Duodenal mucosa (tissue), 2 donors: ENCODE data around the gene RPS18.
"Not testable (repeated sequence)": the region's sequence is repeated elsewhere in the genome, so short reads cannot be mapped to it uniquely, and the experiment has no call there.

ENCODE experiments used
- H3K27ac ChIP-seq: one replicate; pipeline ENCODE4 v1.7.0; 2013; ENCODE audit warnings: low read depth, low read length
- H3K27me3 ChIP-seq, 2 donors: one replicate each; pipeline ENCODE4 v1.7.0; 2013; ENCODE audit warnings: low read length in 2 of 2, control low read depth in 1 of 2; ENCODE audit not compliant: insufficient read depth in 2 of 2, control insufficient read depth in 1 of 2
- H3K36me3 ChIP-seq, 2 donors: one replicate each; pipeline ENCODE4 v1.7.0; 2013; ENCODE audit warnings: low read length in 2 of 2, control low read depth in 1 of 2; ENCODE audit not compliant: insufficient read depth in 2 of 2, control insufficient read depth in 1 of 2
- H3K4me1 ChIP-seq, 2 donors: one replicate each; pipeline ENCODE4 v1.7.0; 2013; ENCODE audit warnings: low read length in 2 of 2, control low read depth in 1 of 2; ENCODE audit not compliant: insufficient read depth in 2 of 2, control insufficient read depth in 1 of 2
- H3K4me3 ChIP-seq, 2 donors: one replicate each; pipeline ENCODE4 v1.7.0; 2013; ENCODE audit warnings: low read length in 2 of 2, low read depth in 1 of 2
- H3K9ac ChIP-seq, 2 donors: one replicate each; pipeline ENCODE4 v1.7.0; 2013; ENCODE audit warnings: low read length in 2 of 2, low read depth in 1 of 2
- H3K9me3 ChIP-seq, 2 donors: one replicate each; pipeline ENCODE4 v1.7.0; 2013; ENCODE audit warnings: low read length in 2 of 2, control low read depth in 1 of 2; ENCODE audit not compliant: control insufficient read depth in 1 of 2

The RPS18 gene

GRCh38 chr6:33271468-33272274, at the start of gene RPS18, which contains the start of gene VPS52:
Gene RPS18, plus strand, starts transcription at chr6:33272075. Its CDS starts 45 bp downstream, at chr6:33272120.
Gene VPS52, minus strand, starts transcription at chr6:33271876. Its CDS starts 201 bp downstream, at chr6:33271675.
- peak within 1 kb of the TSS; percentile 78 to 98 for H3K9ac ChIP-seq
- H3K4me3 ChIP-seq, result peak within 1 kb of the TSS; percentile 81 to 98
- no peaks in the 10 kb centered on the region for H3K27me3 ChIP-seq
- peaks cover 51 to 58% of the 10 kb centered on the region in 2 donors for H3K36me3 ChIP-seq
- peak within 1 kb of the TSS; percentile 92 for H3K27ac ChIP-seq
- H3K9me3 ChIP-seq, result no peaks in the 10 kb centered on the region
- peaks cover 40 to 48% of the 10 kb centered on the region in 2 donors for H3K4me1 ChIP-seq

- H3K9ac ChIP-seq, H3K4me3 ChIP-seq, H3K9me3 ChIP-seq, H3K4me1 ChIP-seq, H3K36me3 ChIP-seq, H3K27ac ChIP-seq: not testable (repeated sequence)
- H3K27me3 ChIP-seq, result peaks cover 8 to 12% of the 10 kb centered on the region in 2 donors
Observed at GRCh38 chr6:33226503-33227120, 45.3 kb upstream of the RPS18 start.

DNA sequence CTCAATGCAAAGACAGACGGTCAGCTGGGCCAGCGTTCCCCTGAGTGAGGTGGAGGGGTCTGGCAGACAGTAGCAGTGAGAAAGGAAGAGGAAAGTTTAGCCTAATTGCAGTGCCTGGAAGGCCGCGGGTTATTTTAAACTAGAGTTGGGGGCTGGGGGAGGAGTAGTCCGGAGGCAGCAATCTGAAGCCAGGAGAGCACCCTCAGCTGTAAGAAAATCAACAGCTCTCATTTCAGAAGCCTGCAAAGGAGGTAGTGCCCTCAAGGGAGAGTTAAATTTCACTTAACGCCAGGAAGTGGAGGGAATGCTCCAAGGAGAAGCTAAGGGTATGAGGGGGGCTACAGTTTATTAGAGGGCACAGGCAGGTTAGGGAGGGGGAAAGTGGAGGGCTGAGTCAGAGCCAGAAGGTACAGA, 36.6 kb upstream of the RPS18 start:
- Histone ChIP-seq H3K27me3 (peaks cover 19 to 20% of the 10 kb centered on the region in 2 donors), H3K27ac (no peak overlapping the region), H3K9ac (no peak overlapping the region), H3K9me3 (no peaks in the 10 kb centered on the region), H3K4me3 (no peak overlapping the region), H3K36me3 (no peaks in the 10 kb centered on the region), H3K4me1 (no peaks in the 10 kb centered on the region)

DNA sequence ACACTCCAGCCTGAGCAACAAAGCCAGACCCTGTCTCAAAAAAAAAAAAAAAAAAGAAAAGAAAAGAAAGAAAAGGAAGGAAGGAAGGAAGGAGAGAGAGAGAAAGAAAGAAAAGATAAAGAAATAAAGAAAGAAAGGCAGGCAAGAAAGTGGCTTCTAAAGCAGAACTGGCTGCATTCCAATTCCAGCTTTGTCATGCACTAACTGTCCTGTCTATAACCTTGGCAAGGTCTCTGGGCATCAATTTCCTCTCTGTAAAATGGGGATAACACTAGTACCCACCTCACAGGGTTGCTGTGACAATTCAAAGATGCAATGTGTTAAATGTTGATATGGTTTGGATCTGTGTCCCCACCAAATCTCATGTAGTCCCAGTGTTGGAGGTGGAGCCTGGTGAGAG, 35.5 kb upstream of the RPS18 start:
- H3K27me3 ChIP-seq, result peaks cover 18 to 25% of the 10 kb centered on the region in 2 donors
- no peaks in the 10 kb centered on the region for H3K36me3 ChIP-seq
- H3K4me3 ChIP-seq, result no peak overlapping the region
- no peaks in the 10 kb centered on the region for H3K9me3 ChIP-seq
- H3K9ac ChIP-seq, result no peak overlapping the region
- no peaks in the 10 kb centered on the region for H3K4me1 ChIP-seq
- no peak overlapping the region for H3K27ac ChIP-seq

- no peaks in the 10 kb centered on the region for H3K9me3 ChIP-seq
- no peaks in the 10 kb centered on the region for H3K36me3 ChIP-seq
- H3K27me3 ChIP-seq, result peaks cover 16 to 25% of the 10 kb centered on the region in 2 donors
- H3K4me1 ChIP-seq, result no peaks in the 10 kb centered on the region
- H3K9ac ChIP-seq, result no peak overlapping the region
- H3K4me3 ChIP-seq, result no peak overlapping the region
- no peak overlapping the region for H3K27ac ChIP-seq
Observed at GRCh38 chr6:33236852-33237251, 35.0 kb upstream of the RPS18 start.

DNA sequence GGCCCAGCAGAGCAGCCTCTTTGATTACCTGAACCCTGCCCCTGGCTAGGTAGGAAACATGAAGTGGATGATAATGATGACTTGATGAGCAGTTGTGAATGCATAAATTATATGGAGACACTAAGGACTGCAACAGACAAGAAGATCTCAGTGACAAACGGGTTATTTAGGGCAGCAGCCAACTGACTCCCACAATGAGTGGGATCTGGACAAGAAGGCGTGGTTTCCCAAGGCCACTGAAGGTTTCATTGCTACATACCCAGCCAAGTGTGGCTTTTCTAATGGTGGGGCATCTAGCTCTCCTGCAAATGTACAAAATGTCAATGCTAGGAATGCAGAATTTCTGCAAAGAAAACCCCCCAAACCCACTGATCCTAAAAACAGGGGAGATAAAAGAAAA, 34.1 kb upstream of the RPS18 start:
- Histone ChIP-seq H3K9ac (no peak overlapping the region), H3K27me3 (peaks cover 16 to 25% of the 10 kb centered on the region in 2 donors), H3K9me3 (no peaks in the 10 kb centered on the region), H3K36me3 (no peaks in the 10 kb centered on the region), H3K27ac (no peak overlapping the region), H3K4me3 (no peak overlapping the region), H3K4me1 (no peaks in the 10 kb centered on the region)

DNA sequence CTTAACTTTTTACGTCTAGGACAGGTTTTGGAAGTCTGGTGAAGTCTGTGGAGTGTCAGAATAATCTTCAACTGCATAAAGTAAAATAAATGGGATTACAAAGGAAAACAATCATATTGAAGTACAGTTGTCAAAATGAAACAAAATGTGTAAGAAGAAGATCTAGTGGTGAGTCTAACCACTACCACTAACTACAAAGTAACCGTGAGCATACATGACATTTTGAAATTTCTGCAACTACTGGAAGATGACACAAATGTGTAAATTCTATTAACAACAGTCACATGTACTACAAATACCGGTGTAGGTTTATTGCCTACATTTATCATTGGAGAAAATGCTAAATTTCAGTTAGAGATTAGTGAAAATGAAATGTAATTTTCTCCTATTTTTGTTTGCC, 29.9 kb upstream of the RPS18 start:
- Histone ChIP-seq H3K27me3 (peaks cover 9 to 16% of the 10 kb centered on the region in 2 donors), H3K9ac (no peak overlapping the region), H3K4me3 (no peak overlapping the region), H3K4me1 (no peaks in the 10 kb centered on the region), H3K9me3 (no peaks in the 10 kb centered on the region), H3K27ac (no peak overlapping the region), H3K36me3 (no peaks in the 10 kb centered on the region)

DNA sequence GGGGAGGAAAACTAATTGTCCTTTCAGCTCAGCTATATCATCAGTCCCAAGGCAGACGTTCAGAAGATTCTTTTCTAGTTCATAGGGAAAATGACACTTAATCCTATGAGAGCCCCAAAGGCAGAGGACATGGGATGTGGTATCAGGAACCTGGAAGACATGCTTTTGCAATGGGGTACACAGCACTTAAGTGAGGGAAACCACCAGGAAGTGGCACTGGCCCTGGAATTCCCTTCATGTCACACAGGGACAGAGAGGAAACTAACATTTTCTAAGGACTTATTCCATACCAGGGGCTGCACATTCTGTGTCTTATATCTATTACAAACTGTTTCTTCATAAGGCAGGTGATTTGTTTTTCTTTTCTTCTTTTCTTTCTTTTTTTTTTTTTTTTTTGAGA, 28.4 kb upstream of the RPS18 start:
- no peak overlapping the region for H3K4me3 ChIP-seq
- H3K36me3 ChIP-seq, result no peaks in the 10 kb centered on the region
- H3K4me1 ChIP-seq, result peaks cover 6 to 7% of the 10 kb centered on the region in 2 donors
- peaks cover 9 to 16% of the 10 kb centered on the region in 2 donors for H3K27me3 ChIP-seq
- H3K9ac ChIP-seq, result no peak overlapping the region
- no peak overlapping the region for H3K27ac ChIP-seq
- H3K9me3 ChIP-seq, result no peaks in the 10 kb centered on the region

DNA sequence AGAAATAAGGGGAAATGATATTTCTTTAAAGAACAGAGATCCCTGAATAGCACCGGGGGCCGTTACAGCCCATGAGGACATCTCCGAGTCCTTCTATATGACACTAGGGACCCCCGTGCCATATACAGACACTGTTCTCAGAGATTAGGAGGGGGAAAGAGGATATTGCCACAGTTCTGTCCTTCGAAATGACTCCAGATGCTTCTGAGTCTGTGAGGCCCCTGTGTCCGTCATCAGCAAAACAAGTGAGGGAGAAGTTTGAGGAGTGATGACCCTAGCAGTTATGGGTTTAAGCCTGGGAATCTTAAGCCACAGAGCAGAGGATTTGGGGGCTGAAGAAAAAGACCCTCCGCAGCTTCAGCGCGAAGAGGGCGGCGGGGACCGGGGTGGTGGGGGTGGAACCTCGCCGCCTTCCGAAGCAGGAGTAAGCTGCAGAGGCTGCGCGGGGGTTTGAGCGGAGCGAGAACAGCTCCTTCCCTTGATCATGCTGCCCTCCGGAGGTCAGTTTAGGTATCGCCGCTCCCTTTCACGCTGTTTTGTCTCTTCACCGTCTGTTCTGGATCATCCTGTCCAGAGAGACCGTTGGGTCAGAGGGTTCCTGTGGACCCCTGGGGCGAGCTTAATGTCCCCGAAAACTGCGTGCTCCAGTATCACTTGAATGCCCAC, 23.8 kb upstream of the RPS18 start:
- Histone ChIP-seq H3K9me3 (peaks cover 0 to 3% of the 10 kb centered on the region in 2 donors), H3K4me1 (peaks cover 25 to 26% of the 10 kb centered on the region in 2 donors), H3K27me3 (peaks cover 0 to 4% of the 10 kb centered on the region in 2 donors), H3K4me3 (peak overlapping the region; percentile 93 to 95), H3K27ac (peak overlapping the region; percentile 68), H3K36me3 (peaks cover 0 to 11% of the 10 kb centered on the region in 2 donors), H3K9ac (peak overlapping the region; percentile 69 to 92)

DNA sequence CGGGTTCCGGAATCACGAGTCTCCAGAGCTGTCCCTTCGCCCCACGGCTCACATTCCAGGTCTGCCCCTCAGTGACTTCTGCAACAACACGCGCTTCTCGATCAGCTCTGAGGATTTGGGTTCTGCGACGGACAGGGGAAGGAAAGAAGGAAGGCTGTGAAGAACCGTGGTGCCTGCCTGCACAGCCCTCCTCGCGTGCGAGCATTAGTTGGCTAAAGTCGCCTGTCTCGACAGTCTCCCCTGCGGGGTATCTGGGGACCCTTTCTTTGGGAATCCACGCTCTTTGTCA, 23.3 kb upstream of the RPS18 start:
- peaks cover 25 to 26% of the 10 kb centered on the region in 2 donors for H3K4me1 ChIP-seq
- H3K9ac ChIP-seq, result peak overlapping the region; percentile 69 to 92
- peaks cover 0 to 4% of the 10 kb centered on the region in 2 donors for H3K27me3 ChIP-seq
- peaks cover 0 to 11% of the 10 kb centered on the region in 2 donors for H3K36me3 ChIP-seq
- peak overlapping the region; percentile 93 to 95 for H3K4me3 ChIP-seq
- H3K9me3 ChIP-seq, result peaks cover 0 to 3% of the 10 kb centered on the region in 2 donors
- peak overlapping the region; percentile 68 for H3K27ac ChIP-seq
